HG02973 (cell line): ENCODE results near the gene LONP1.
"Not testable (repeated sequence)": the region's sequence is repeated elsewhere in the genome, so short reads cannot be mapped to it uniquely, and the experiment has no call there.

Experiments
- ATAC-seq: cut with Tn5 transposase; IDR thresholded peaks from one replicate; pipeline ENCODE4 v1.9.1; 2021; ENCODE audit warnings: moderate library complexity; ENCODE audit not compliant: unreplicated experiment

The LONP1 gene

GRCh38 chr19:5693195-5694166, 26.5 kb downstream of the LONP1 start:
- no peak for ATAC-seq

DNA sequence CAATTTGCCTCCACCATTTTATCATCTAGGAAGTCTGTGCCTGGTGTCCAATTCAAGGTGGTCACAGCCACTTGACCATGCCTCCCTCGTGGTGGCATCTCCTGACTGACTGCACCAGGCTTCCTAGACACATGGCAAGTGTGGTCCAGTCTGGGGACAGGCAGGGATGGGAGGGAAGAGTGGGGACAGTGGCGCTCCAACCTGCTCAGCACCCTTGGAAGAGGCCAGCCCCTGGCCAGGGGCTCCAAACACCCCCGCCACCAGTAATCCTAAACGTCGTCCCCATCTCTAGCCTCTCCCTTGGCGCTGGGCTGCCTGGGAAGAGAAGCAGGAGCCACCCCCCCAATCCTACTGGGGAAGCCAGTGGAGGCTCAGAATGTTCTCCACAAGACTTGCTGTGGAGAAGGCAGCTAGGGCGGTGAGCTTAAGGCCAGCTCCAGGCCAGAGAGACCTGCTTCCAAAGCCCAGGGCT, 27.2 kb downstream of the LONP1 start:
- no peak for ATAC-seq

DNA sequence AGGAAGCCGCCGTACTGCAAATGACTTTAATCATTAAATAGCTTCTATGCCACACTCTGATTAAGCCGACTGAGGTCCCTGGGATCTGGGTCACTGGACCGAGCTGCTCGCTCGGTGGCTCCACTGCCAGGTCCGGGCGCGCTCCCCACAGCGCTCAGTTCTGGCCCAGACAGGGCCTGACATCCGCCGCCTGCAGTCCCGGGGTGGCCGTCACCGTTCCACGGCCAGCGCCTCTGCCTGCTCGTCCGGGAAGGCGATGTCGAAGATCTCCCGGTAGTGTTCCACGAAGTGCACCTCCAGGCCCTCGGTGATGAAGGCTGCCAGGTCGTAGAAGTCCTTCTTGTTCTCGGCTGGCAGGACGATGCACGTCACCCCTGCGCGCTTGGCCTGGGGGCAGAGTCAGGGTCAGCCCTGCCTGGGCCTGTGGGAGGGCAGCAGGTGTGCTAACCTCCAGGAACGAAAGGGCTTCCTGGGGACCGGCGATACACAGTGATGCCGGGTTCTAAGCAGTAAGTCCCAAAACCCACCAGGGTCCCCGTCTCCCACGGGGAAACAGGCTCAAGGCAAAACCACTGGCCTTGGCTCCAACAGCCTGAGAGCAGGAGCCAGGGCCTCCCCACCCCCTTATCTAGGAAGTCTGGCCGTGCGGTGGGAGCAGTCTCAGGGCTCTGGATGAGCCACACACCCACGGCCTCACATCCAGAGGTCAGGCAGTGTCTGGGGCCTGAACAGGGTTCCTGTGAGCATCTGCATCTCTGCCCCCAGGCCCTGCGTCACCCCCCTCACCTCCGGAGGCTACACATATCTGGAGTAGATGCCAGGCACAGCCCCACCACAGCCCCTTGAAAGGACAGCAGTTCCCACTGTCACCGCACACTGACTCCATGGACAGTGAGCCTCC, 27.9 kb downstream of the LONP1 start:
- no peak for ATAC-seq

- ATAC-seq, result no peak
Observed at GRCh38 chr19:5690955-5691821, 28.8 kb downstream of the LONP1 start.

DNA sequence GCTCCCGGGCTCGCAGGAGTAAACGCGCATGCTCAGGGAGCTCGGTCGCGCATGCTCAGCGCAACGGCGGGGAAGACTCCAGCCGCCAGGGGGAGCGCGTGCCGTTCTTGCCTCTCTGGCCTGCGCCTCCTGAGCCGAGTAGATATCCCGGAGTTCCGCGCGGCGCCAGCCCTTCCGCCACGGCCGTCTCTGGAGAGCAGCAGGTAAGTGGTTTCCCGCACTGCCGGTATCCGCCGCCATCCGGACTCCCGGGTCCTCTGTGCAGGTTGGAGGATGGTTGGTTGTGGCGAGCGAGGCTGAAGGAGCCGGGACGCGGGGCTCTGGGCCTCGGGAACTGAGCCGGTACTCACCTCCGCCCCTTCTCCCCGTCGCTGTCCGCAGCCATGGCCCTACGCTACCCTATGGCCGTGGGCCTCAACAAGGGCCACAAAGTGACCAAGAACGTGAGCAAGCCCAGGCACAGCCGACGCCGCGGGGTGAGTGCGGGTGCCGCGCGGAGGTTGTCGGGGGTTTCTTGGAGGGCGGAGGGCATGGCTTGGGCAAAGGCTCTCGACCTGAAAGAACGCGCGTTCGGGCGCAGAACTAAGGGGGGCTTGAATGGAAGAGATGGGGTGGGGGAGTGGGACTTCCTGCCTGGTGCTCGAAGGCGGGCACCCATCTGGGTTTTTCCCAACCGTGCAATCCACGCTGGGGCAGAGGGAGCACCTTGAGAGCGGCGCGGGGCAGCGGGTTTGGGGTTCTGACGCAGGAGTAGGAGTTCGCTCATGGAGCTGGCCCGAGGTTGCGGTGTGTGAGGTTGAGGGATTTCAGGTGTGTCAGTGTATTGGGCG, 29.6 kb downstream of the LONP1 start, which contains the start of gene RPL36:
Gene RPL36, plus strand, starts transcription at position 171 of the 830 bp plus-strand sequence. Its CDS starts 213 bp downstream, at position 384.
- peak; percentile 41 for ATAC-seq

GRCh38 chr19:5688262-5688881, 31.6 kb downstream of the LONP1 start:
- not testable (repeated sequence) for ATAC-seq

DNA sequence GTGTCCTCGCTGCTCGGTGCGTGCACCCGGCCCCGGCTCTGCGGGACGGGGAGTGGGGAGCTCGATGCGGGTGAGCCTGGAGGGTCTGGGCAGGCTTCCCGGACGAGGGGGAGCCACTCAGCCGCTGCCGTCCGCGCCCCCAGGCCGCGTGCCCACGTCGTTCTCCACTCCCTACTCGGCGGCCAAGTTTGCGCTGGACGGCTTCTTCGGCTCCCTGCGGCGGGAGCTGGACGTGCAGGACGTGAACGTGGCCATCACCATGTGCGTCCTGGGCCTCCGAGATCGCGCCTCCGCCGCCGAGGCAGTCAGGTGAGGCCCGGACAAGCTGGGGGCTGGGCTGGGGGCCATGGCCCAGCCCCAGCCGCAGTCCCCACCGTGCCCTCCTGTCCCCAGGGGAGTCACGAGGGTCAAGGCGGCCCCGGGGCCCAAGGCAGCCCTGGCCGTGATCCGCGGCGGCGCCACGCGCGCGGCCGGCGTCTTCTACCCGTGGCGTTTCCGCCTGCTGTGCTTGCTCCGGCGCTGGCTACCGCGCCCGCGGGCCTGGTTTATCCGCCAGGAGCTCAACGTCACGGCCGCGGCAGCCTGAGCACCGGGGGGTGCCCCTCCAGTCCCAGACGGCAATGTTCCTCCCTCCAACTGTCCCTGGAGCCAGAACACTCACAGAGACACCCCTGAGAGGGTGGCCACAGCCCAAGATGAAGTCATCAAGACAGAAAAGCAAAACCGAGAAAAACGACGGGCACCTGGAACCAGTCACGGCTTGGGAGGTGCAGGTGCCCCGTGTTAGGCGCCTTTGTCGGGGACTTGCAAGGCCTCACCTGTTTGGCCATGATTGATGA, 32.4 kb downstream of the LONP1 start:
- no peak for ATAC-seq

DNA sequence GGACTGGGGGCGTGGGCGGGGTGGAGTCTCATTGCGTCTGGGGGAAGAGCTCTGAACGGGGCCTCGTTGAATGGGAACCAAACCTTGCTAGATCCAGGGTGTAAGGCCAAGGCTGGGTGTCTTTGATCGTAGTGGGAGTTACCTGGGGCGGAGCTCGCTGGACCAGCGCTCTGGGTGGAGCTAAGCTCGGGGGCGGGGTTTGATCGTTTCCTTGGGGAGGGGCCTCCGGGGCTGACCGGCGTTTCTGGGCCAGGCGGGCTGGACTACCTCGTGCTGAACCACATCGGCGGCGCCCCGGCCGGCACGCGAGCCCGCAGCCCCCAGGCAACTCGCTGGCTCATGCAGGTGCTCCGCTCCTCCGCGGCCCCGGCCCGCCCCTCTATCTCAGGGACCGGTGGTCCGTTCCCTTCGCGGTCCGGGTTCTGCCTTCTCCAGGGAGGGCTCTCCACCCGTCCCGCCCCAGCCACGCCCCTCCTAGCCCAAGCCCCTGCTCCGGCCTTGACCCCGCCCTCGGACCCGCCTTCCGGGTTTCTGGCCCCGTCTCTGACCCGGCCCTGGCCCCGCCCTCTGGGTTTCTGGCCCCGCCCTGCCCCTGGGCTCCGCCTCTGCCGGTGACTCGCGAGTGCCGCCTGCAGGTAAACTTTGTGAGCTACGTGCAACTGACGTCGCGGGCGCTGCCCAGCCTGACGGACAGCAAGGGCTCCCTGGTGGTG, 33.1 kb downstream of the LONP1 start:
- ATAC-seq, result peak; percentile 41

DNA sequence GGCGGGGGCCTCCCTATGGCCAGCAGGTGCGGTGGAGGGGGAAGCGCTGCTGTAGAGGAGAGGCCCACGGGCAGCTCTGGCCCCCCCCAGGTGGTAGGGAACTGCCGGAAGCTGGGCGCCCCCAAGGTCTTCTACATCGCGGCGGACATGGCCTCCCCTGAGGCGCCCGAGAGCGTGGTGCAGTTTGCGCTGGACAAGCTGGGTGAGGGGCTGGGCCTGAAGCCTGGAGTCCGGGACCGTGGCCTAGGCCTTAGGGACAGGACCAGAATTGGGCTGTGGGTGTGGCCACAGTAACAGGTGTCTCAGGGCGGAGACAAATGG, 33.7 kb downstream of the LONP1 start:
- no peak for ATAC-seq

- no peak for ATAC-seq
Observed at GRCh38 chr19:5684694-5685430, 35.1 kb downstream of the LONP1 start.

DNA sequence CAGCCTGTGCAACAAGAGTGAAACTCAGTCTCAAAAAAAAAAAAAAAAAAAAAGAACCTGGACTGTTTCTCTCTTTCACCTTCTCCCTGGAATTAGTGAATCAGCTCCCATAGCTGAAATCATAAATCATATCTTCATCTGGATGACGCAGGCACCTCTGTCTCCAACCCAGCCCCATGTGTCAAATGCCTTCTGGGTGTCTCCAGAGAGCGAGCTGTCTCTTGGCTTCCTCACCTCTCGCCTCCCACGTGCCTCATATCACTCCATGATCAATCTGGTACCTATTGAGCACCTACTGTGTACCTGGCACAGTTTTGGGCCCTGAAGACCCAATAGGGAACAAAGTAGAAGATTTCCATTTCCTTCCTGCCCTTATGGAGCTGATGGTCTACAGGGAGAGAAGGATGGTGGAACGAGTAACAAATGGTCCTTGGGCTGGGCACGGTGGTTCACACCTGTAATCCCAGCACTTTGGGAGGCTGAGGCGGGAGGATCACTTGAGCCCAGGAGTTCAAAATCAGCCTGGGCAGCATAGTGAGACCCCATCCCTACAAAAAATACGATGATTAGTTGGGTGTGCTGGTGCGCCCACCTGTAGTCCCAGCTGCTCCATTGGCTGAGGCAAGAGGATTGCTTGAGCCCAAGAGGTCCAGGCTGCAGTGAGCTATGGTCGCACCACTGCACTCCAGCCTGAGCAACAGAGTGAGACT, 36.6 kb downstream of the LONP1 start:
- no peak for ATAC-seq

GRCh38 chr19:5682107-5682482, 37.9 kb downstream of the LONP1 start:
- no peak for ATAC-seq

DNA sequence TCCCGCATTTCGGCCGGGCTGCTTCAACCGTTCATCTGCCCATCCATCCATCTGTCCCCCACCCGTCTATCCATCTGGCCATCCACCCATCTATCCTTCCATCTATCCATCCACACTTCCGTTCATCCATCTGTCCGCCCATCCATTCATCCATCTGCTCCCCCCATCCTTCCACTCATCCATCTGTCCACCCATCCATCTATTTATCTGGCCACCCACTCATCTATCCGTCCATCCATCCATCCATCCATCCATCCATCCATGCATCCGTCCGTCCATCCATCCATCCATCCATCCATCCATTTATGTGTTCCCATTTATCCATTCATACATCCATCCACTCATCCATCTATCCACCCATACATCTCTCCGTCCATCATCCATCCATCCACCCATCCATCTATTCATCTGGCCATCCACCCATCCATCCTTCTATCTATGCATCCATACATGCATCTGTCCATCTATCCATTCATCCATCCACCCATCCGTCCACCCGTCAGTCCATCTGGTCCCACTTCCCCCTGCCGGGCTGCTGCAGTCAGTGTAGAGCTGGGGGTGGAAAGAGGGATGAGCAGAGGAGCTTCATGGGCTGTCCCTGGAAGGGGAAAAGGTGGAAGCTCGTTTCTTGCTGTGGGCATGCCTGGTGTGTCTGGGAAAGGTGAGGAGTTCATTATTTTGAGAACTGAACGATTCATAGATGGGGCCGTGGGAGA, 38.4 kb downstream of the LONP1 start:
- ATAC-seq, result no peak

DNA sequence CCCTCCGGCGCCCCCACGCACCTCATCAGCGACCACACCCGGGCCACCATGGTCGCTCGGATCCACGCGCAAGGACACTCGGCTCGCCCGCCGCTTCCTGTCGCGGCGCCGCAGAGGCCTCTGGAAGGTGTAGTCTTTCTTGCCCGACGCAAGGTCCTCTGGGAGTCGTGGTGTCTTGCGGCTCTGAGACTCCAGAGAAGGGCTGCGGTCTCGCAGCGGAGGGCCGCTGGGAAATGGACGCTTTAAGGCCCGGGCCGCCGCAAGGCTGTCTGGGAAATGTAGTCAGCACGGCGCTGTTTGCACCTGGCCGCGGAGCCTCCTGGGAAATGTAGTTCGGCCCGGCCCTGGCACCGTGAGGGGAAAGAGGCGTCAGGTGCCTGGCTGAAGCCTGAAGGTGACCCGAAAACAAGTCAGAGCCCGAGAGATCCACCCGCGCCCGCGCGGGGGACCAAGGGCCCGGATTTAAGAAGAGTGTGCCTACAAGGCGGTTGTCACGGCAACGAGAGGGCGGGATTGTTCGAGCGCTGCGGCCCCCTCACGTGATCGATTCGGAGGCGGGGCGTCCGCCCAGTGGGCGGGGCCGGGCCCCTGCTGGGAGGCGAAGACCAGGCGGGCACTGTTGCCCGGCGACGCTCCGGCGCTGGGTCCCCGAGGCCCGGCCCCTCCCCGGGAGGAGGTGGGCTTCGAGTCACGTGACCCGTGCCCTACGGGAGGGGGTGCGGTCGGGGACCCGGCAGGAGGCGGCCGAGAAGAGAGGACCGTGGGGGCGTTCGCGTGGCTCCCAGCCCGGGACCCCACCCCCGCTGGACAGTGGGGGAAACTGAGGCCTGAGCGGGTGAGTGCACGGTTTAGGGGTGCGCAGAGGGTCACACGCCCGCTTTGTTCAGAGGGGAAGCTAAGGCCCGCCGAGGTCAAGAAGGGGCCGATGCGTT, 39.2 kb downstream of the LONP1 start, which contains the start of the genes HSD11B1L and MICOS13:
Gene HSD11B1L, plus strand, starts transcription at position 591 of the 932 bp plus-strand sequence. CDS start 3,806 bp downstream, outside the sequence.
Gene MICOS13, minus strand, starts transcription at position 80 of the 932 bp plus-strand sequence. Its CDS starts 30 bp downstream, at position 50.
- ATAC-seq, result peak; percentile 74

DNA sequence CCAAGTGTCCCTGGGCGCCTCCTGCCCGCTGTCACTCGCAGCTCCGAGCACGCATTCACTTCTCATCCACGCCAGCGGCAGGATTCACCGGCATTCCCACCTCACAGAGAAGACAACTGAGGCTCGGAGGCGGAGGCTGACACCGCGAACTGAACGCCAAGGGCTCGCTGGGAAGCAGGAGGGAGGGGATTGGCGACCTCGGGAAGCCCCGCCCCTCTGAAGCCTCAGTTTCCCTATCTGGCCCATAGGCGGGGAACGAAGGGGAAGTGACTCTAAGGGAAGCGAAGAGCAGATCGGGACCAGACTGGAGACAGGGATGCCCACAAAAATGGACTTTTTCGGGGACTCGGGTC, 39.9 kb downstream of the LONP1 start:
- no peak for ATAC-seq
